SK-N-MC (cell line): ENCODE data around the gene FAM221A.

Experiments used
- EZH2 ChIP-seq: fragments of 200-600 bp; sonication (generic); IDR thresholded peaks from one replicate; pipeline ENCODE4 v1.6.1; 2017; ENCODE audit warnings: antibody characterized with exemption
- FOXP2 ChIP-seq: optimal IDR thresholded peaks from 2 replicates; pipeline ENCODE3; 2011; ENCODE audit warnings: mild to moderate bottlenecking, moderate library complexity; ENCODE audit not compliant: insufficient read depth; ENCODE audit errors: extremely low read length, control extremely low read depth

DNA sequence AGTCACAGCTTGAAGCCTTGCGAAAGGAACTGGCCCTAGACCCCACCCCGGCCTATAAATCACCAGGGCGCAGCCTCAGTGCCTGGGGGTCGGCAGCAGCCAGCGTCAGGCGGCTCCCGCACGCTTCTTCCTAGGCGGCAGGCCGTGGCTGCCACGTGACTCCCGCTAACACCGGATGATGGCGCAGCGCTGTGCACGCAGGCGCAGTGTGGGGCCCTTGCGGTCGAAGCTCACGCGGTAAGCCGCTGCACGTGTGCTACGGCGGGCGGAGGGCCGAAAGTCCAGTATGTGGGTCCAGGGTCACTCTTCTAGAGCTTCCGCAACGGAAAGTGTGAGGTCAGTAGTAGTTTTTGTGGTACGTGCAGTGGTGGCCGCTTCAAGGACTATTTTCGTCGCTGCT is 30.0 kb downstream of the FAM221A start, which contains the start of gene STK31:
- no peak for TF ChIP-seq FOXP2
- no peak for TF ChIP-seq EZH2
